ENCODE results near the gene SERPINE1.

SERPINE1 gene

GRCh38 chr7:101168412-101169049 is 41.6 kb downstream of the SERPINE1 start:
- DNase-seq (ENCODE audit: low read depth in 2 of 2, low spot score in 1 of 2), result no peak

DNA sequence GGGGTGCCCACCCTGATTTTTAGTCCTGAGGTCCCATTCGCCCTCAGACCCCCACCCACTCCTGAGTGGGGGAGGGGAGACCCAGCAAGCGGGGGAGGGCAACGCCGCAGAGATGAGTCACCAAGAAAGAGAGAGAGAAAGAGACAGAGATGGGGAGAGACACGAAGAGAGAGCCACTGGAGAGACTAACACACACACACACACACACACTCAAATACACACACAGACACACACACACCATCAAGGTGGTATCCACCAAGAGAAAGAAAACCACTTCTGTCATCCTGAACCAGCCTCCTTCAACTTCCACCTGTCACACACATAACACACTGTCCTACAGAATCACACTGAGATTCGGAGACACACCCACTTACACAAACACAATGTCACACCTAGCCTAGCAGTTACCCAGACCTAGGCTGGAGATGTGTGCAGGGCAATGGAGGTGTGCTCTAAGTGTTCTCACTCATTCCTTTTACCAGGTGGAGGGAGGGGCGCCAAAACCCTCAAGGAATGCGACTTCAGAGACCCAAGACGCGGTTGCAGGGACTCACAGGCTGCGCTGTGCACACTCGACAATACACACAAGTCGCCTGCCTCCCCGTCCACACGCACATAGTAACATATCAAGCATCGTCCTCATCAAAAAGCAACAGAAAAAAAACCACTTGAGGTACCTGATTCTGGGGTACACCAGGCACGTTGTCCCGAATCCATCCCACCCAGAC is 42.4 kb downstream of the SERPINE1 start:
- no peak for DNase-seq (ENCODE audit: low read depth in 2 of 2, low spot score in 1 of 2)

GRCh38 chr7:101169838-101170551 is 43.1 kb downstream of the SERPINE1 start:
- peak; percentile 62 to 69 for DNase-seq (ENCODE audit: low read depth in 2 of 2, low spot score in 1 of 2)

GRCh38 chr7:101170617-101171441 is 43.9 kb downstream of the SERPINE1 start:
- DNase-seq (ENCODE audit: low read depth in 2 of 2, low spot score in 1 of 2), result no peak

GRCh38 chr7:101171442-101171837 is 44.5 kb downstream of the SERPINE1 start:
- DNase-seq (ENCODE audit: low read depth in 2 of 2, low spot score in 1 of 2), result no peak

DNA sequence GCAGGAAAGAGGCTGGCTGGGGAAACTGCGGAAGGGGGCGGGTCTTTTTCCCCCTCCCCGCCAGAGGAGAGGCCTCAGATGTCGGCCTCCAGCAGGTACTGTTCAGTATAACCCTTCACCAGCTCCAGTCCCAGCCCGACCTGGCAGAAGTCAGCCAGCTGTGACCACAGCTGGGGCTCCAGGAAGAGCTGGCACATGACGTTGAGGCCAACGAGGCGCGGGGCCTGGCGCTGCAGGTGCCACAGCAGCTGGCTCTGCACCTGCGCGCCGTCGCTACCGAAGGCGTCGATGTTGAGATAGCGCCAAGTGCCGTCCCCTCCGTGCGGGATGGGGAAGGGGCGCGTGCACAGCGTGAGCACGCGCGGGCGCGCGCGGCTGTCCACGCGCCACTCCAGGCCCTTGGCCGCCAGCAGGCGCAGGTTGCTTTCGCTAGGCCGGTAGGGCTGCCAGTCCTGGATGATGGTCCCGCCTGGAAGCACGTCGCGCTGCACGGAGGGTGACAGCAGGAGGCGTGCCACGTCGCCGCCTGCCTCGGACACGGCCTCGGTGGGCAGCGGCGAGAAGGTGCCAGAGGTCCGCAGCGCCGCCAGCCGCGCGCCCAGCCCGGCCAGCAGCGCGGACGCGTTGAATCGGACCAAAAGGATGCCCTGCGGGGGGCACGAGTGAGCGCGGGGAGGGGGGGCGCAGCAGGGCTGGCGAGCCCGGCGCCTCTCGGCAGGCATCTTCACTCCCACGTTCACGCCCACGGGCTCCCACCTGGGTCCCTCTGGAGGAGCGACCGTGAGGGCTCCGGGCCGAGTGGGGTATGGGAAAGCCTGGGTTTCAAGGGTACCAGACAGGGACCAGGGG is 45.3 kb downstream of the SERPINE1 start:
- no peak for DNase-seq (ENCODE audit: low read depth in 2 of 2, low spot score in 1 of 2)

DNA sequence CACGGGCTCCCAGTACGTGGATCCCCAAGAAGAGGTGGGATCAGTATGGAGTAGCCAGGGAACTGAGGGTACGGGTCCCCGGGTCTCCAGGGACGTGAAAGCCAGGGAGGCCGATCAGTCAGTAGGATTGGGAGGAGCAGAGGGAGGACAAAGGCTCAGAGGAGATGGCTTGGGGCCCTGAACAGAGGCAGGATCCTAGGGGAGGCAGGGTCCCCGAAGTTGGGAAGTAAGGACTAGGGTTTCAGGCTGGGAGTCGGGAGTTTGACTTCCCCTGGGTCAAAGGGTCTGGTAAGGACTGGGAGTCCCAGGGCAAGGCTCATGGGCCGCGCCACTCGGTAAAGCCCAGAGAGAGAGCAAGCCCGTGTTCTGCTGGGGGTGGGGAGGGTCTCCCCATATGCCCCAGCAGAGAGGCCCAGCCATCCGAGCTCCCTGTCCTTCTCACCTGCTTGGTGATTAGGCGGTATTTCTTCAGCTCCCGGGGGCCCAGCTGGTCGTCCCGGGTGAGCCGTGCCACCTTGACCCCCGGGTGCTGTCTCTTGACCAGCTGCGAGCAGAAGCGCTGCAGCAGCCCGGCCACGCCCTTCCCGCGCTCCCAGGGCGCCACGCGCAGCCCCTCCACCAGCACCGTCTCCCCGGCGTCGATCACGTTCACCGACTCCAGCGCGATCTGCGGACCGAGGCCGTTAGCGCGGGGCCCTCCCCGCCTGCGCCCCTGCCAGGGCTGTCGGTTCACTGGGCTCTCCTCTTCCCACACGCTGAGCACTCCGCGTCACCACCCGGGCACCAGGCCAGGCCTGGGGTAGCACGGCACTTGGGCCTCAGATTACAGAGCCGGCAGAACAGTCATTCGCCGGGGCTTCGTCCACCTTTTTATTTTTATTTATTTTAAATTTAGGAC is 46.2 kb downstream of the SERPINE1 start:
- no peak for DNase-seq (ENCODE audit: low read depth in 2 of 2, low spot score in 1 of 2)

GRCh38 chr7:101173752-101174244 is 46.9 kb downstream of the SERPINE1 start:
- peak in 1 of 2 donors; percentile 38 for DNase-seq (ENCODE audit: low read depth in 2 of 2, low spot score in 1 of 2)

DNA sequence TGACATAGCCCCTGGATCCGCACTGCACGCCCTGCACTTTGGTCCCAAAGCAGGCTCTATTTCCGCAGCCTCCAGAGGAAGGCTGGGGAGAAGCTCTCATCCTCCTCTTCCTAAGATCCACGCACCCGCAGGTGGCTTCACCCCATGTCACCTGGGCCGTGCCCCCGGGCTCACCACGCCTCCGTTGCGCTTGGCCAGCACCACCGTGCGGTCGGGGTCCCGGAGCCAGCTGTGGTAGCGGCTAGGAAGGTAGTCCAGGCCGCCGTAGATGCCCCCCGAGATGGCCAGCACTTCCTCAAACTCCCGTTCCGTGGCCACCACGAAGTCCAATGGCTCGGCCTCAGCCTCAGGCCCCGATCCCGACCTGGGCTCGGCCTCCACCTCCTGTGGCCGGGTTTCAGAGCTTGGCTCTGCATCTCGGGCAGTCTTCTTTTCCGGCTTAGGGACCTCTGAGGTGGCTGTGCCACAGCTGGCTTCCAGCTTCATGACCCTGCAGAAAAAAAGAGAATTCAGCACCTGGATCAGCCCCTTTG is 47.5 kb downstream of the SERPINE1 start:
- DNase-seq (ENCODE audit: low read depth in 2 of 2, low spot score in 1 of 2), result no peak

DNA sequence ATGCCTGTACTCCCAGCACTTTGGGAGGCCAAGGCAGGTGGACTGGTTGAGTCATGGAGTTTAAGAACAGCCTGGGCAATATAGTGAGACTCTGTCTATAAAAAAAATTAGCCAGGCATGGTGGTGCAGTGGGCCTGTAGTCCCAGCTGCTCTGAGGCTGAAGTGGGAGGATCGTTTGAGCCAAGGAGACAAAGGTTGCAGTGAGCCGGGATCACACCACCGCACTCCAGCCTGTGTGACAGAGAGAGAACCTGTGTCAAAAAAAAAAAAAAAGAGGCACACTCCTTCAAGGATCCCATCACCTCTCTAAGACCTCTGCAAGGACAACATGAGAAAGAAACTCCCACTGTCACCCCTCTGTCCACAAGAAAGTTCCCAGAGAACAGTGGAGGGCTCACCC is 48.8 kb downstream of the SERPINE1 start:
- DNase-seq (ENCODE audit: low read depth in 2 of 2, low spot score in 1 of 2), result no peak

DNA sequence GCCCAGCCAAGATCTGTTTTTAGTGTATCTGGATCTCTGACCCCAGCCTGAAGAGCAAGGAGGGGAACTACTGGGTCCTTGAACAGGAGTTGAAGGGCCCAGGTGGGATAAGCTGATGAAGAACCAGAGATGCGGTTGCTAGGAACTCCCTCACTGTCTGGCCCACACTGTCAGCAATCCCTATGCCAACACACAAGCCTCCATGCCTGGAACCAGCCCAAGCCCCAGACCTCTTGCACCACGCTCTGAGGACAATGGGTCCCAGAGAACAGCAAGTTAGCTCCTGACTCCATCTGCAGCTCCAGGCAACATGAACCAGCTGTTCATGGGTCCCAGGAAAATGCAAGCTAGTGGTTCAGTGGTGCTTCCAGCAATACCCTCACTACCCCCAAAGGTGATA is 50.7 kb downstream of the SERPINE1 start:
- no peak for DNase-seq (ENCODE audit: low read depth in 2 of 2, low spot score in 1 of 2)

DNA sequence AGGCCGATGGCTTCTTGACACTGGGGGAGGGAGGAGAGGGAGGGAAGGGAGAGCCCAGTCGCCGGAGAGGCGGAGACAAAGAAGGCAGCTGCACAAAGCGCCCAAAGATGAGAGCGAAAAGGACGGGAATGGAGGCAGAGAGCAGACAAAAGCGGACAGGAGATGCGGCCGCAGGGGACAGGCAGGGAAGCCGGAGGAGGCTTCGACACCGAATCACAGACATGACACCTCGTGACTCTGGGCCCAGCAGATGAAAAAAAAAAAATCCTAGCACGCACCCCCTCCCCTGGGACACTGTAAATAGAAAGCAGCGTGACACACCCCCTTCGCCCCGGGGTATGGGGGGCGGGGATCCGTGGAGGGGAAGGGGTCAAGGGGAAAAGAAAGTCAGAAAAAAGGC is 52.2 kb downstream of the SERPINE1 start:
- no peak for DNase-seq (ENCODE audit: low read depth in 2 of 2, low spot score in 1 of 2)

- no peak for DNase-seq (ENCODE audit: low read depth in 2 of 2, low spot score in 1 of 2)
These were observed 52.8 kb downstream of the SERPINE1 start for GRCh38 chr7:101179713-101180112.

DNA sequence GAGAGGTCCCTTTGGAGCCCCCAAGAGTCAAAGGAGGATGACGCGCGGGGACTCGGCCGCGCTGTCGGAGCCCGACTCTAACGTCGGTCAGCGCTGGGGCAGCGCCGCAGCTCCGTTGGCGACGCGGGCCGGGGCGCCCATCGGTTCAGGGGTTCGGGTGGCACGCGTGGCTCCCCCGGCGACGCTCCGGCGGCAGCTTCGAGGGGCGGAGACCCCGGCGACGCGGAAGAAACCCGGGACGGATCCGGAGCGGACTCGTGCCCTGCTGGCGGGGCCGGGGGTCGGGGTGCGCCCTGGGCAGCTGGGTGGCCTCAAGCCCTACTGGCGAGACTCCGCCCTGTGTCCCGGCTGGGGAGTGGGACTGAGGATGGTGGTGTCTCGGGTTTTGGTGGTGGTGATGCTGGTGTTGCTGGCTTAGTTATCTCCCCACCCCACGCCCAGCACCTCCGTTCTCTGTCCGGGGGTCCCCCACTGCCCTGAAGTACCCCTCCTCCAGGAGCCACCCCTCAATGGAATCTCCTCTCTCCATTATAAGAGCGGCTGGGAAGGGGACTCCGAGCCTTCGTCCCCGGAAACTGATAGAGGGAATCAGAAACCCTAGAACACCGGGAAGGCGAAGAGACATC is 53.3 kb downstream of the SERPINE1 start, which contains the start of gene NAT16:
TSS of gene NAT16 (minus strand) at position 164 of the 626 bp plus-strand sequence. CDS start 5,486 bp downstream, outside the sequence.
- DNase-seq (ENCODE audit: low read depth in 2 of 2, low spot score in 1 of 2), result no peak

DNA sequence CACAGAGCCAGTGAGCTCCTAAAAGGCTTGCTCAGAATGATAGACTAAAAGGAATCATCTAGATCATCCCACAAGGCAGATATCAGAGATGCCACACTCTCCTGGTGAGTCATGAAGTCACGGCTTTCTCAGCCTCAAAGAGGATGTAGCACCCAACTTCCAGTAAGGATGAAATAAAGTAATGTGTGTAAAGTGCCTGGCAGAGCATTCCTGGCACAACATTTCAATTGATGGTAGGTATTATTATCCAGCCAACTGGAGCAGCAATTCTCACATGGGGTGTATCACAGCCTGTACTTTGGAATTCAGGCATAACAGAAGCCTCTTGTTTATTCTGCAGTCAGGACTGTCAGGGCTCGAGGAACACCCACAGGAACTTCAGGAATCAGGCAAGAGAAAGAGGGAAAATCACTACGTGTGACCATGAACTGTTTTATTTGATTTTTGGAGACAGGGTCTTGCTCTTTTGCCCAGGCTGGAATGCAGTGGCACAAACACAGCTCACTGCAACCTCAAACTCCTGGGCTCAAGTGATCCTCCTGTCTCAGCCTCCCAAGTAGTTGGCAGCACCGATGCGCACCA is 58.4 kb downstream of the SERPINE1 start:
- DNase-seq (ENCODE audit: low read depth in 2 of 2, low spot score in 1 of 2), result no peak

GRCh38 chr7:101186194-101186593 is 59.3 kb downstream of the SERPINE1 start:
- no peak for DNase-seq (ENCODE audit: low read depth in 2 of 2, low spot score in 1 of 2)

- DNase-seq (ENCODE audit: low read depth in 2 of 2, low spot score in 1 of 2), result no peak
These were observed 60.0 kb downstream of the SERPINE1 start for GRCh38 chr7:101186844-101187428.
